Vagina (tissue), 2 donors: ENCODE data around the gene BMF.

Experiments used
- POLR2A ChIP-seq, 2 donors: fragments of 450-650 bp; IDR thresholded peaks; one replicate each; pipeline ENCODE4 v1.6.1; 2017; ENCODE audit warnings: antibody characterized with exemption in 2 of 2, mild to moderate bottlenecking in 2 of 2, moderate library complexity in 2 of 2
- POLR2AphosphoS5 ChIP-seq, 2 donors: sonication (generic); formaldehyde crosslinking; IDR thresholded peaks; one replicate each; pipeline ENCODE4 v1.9.0; 2017; ENCODE audit warnings: antibody characterized with exemption in 2 of 2, mild to moderate bottlenecking in 2 of 2, low read depth in 1 of 2; ENCODE audit not compliant: insufficient read depth in 1 of 2
- TF ChIP-seq, protein P1 (sequence below), 3 experiments: fragments of 450-650 bp in 2 of 3; fragments of 200-600 bp in 1 of 3; sonication (generic) in 1 of 3; IDR thresholded peaks; one replicate each; pipeline ENCODE4 v1.5.1; 2017 to 2019; ENCODE audit warnings: antibody characterized with exemption in 3 of 3, mild to moderate bottlenecking in 2 of 3, moderate library complexity in 2 of 3

DNA sequence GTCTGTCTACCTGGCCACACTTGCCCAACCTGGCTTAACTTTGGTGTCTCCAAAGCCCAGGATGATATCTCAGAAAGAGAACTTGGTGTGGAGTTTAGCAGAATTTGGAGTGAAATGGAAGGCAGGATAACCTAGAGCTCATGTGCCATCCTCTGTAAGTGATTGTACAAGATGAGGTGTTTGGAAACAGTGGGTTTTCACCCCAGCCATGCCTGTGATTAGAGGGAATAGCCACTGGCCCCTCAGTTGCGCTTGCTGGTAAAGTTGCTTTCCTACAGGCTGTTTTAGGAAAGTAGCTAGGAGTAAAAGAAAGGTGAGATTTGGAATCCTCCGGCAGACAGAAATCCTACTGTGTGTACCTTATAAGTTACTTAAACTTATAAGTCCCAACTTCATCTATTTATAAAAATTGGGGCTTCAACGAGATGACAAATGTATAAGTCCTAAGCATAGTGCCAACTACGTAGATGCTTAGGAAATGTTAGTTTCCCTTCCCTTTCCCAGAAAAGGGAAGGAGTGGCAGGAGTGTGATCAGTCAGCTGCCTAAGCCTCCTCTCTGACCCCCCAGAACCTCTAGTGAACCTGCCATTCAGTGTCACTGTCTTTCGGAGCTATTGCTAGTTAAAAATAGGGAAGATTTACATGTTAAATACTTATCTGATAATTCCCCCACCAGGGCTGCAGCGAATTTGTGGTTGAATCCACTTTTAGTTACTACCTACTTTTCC is 13.4 kb upstream of the BMF start:
- TF ChIP-seq, protein P1, sequence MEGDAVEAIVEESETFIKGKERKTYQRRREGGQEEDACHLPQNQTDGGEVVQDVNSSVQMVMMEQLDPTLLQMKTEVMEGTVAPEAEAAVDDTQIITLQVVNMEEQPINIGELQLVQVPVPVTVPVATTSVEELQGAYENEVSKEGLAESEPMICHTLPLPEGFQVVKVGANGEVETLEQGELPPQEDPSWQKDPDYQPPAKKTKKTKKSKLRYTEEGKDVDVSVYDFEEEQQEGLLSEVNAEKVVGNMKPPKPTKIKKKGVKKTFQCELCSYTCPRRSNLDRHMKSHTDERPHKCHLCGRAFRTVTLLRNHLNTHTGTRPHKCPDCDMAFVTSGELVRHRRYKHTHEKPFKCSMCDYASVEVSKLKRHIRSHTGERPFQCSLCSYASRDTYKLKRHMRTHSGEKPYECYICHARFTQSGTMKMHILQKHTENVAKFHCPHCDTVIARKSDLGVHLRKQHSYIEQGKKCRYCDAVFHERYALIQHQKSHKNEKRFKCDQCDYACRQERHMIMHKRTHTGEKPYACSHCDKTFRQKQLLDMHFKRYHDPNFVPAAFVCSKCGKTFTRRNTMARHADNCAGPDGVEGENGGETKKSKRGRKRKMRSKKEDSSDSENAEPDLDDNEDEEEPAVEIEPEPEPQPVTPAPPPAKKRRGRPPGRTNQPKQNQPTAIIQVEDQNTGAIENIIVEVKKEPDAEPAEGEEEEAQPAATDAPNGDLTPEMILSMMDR (IDR thresholded peaks at IDR 0.05), result no peak
- TF ChIP-seq POLR2A (IDR thresholded peaks at IDR 0.05) (no peak), POLR2AphosphoS5 (IDR thresholded peaks at IDR 0.05; ENCODE audit: insufficient read depth in 1 of 2, low read depth in 1 of 2) (no peak)
